Stimulated activated naive CD4-positive, alpha-beta T cell treated with Interleukin-2 at 50 U/mL for 16 hours (primary cell): ENCODE data around the gene FAM90A26.
A peak's percentile ranks its signal among the peaks of the same experiment; 100 is the strongest.
"Not testable (repeated sequence)": the region's sequence is repeated elsewhere in the genome, so short reads cannot be mapped to it uniquely, and the experiment has no call there.

Experiments used
- DNase-seq: peaks from one replicate; lab custom pipeline; 2025; lab: John Stamatoyannopoulos, UW

The FAM90A26 gene, protein sequence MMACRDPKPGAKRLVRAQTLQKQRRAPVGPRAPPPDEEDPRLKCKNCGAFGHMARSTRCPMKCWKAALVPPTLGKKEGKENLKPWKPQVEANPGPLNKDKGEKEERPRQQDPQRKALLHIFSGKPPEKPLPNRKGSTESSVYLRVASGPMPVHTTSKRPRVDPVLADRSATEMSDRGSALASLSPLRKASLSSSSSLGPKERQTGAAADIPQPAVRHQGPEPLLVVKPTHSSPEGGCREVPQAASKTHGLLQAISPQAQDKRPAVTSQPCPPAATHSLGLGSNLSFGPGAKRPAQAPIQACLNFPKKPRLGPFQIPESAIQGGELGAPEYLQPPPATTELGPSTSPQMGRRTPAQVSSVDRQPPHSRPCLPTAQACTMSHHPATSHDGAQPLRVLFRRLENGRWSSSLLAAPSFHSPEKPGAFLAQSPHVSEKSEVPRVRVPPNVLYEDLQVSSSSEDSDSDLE

GRCh38 chr4:9169791-9170459 lies at the start of gene FAM90A26:
FAM90A26 (plus strand) TSS chr4:9170409; CDS start chr4:9173173, 2,764 bp downstream.
- DNase-seq = not testable (repeated sequence)

GRCh38 chr4:9122711-9123110 lies 47.5 kb upstream of the FAM90A26 start:
- DNase-seq = not testable (repeated sequence)

GRCh38 chr4:9123572-9124007 lies 46.6 kb upstream of the FAM90A26 start:
- not testable (repeated sequence) for DNase-seq

DNA sequence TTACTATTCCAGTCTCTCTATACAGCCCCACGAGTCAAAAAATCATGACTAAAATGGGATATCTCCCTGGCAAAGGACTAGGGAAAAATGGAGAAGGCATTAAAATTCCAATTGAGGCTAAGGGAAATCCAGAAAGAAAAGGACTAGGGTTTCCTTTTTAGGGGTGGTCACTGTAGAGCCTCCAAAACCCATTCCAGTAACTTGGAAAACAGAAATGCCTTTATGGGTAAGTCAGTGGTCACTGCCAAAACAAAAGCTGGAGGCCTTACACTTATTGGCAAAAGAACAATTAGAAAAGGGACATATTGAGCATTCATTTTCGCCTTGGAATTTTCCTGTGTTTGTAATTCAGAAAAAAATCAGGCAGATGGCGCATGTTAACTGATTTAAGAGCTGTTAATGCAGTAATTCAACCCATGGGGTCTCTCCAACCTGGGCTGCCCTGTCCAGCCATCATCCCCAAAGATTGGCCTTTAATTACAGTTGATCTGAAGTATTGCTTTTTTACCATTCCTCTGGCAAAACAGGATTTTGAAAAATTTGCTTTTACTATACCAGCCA lies 44.5 kb upstream of the FAM90A26 start:
- not testable (repeated sequence) for DNase-seq

GRCh38 chr4:9131420-9131819 lies 38.8 kb upstream of the FAM90A26 start:
- DNase-seq = not testable (repeated sequence)

DNA sequence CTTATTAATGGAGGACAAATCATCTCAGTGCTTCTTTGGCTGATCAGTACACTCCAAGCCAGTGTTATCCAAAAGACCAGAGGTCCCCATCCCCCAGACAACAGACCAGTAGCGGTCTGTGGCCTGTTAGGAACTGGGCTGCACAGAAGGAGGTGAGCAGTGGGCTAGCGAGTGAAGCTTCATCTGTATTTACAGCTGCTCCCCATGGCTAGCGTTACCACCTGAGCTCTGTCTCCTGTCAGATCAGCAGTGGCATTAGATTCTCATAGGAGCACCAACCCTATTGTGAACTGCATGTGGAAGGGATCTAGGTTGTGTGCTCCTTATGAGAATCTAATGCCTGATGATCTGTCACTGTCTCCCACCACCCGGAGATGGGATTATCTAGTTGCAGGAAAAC lies 37.4 kb upstream of the FAM90A26 start:
- not testable (repeated sequence) for DNase-seq

GRCh38 chr4:9134011-9134410 lies 36.2 kb upstream of the FAM90A26 start:
- not testable (repeated sequence) for DNase-seq

- not testable (repeated sequence) for DNase-seq
These were observed 35.7 kb upstream of the FAM90A26 start for GRCh38 chr4:9134556-9134955.

- DNase-seq = not testable (repeated sequence)
These were observed 29.2 kb upstream of the FAM90A26 start for GRCh38 chr4:9141050-9141449.

GRCh38 chr4:9142786-9143185 lies 27.4 kb upstream of the FAM90A26 start:
- DNase-seq = not testable (repeated sequence)

GRCh38 chr4:9143421-9144080 lies 26.7 kb upstream of the FAM90A26 start:
- no peak for DNase-seq

DNA sequence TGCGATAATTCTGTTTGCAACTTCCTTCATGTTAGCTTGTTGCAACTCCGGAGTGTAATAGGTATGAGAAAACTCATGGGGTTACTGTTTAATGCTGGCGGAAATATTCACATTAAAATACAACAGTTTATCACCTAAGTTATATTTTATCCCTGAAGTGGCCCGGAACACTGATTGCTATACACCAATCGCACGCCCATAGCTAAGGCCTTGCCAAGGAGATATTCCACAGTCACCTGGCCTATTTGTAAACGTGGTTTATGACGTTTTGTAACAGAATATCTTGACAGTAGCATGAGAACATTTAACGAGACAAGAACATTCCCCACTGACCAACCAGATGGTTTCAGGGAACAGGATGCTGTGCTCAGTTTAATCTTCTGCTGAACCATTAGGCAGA lies 23.2 kb upstream of the FAM90A26 start:
- no peak for DNase-seq

- DNase-seq = not testable (repeated sequence)
These were observed 22.8 kb upstream of the FAM90A26 start for GRCh38 chr4:9147368-9147767.

DNA sequence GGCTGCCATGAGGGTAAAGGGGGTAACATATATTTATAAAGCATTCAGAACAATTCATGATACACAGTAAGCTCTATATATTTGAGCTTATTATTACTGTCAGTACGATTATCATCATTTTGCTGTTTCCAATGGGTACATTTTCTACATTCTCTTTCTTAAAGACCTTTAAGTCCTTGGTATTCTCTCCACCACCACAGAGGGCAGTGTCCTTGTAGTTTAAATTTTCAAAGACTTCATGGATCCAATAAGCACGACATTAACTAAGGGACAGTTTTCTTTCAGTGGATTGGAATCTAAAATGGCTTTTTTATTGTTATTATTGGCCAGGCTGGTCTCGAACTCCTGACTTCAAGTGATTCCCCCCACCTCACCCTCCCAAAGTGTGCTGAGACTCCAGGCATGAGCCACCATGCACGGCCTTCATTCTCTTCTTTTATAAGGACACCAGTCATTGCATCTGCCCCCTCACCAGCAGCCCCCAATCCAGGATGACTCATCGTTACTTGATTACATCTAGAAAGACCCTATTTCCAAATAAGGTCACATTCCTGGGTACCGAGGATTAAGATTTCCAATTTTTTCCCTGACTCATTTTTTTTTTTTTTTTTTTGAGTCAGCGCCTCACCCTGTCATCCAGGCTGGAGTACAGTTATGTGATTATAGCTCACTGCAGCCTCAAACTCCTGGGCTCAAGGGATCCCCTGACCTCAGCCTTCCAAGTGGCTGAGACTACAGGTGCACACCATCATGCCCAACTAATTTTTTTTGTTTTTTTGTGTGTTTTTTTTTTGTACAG lies 21.4 kb upstream of the FAM90A26 start:
- not testable (repeated sequence) for DNase-seq

DNA sequence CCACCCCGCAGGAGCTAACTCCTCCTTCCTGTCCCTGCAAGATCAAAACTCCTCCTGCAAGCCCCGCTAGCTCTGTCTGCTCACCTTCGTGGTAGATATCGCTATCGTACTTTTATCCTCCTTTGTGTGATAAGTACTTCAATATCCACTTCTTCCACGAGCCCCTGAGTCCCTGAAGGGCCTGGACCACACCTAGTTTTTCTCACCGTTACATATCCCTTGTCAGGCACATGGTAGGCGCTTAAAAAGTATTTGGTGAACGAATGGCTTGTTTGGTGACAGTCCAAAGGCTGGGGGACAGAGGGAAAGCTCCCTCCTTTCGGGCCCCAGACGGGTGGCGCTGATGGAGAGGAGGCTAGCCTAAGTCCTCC lies 18.4 kb upstream of the FAM90A26 start:
- not testable (repeated sequence) for DNase-seq

GRCh38 chr4:9152180-9153007 lies 17.8 kb upstream of the FAM90A26 start:
- peak; percentile 97 for DNase-seq

GRCh38 chr4:9153008-9153570 lies 17.1 kb upstream of the FAM90A26 start:
- DNase-seq = peak; percentile 96

GRCh38 chr4:9153571-9154157 lies 16.5 kb upstream of the FAM90A26 start:
- not testable (repeated sequence) for DNase-seq

GRCh38 chr4:9155101-9155886 lies 14.9 kb upstream of the FAM90A26 start:
- peak; percentile 6 for DNase-seq
